Measurements from ENCODE around the gene MLPH. TPM values are rescaled to one million over a fixed set of nuclear protein-coding genes. Genes with fewer than 3 reads are reported as not detected.

The MLPH gene
- total and polyA plus RNA-seq, 2 of the 13 experiments (the other 11 are each of a cell fraction or from before 2014, with no cell fraction given): 0.12 TPM; not detected in 1

DNA sequence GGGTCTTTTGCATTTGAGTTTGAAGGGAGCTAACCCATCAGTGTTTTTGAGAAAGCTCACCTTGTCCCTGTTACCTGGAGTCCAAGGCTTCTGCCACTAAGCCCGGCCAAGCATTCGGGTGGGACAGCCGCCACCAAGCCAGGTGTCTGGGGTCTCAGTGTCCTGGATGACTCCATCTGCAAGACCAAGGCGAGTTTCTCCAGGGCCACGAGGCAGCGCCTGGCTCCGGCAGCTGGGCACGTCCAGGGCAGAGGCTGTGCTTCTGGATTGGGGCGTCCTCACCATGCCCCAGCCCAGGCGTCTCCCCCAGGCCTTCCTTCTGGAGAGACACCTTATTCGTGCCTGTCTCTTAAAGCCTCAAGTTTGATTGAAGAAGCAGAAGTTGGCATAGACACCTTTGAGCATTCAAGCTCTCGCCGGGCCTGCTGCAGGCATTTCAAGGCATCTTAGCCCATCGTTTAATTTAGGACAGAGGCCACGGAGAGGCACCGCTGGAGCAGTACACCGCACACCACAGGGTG, 24.9 kb downstream of the MLPH start:
- TF ChIP-seq SUZ12 (IDR thresholded peaks at IDR 0.05; ENCODE audit: low read depth, low read length): no peak
- no peak for TF ChIP-seq MTA3 (CRISPR knock-in tag; IDR thresholded peaks at IDR 0.05)
- TF ChIP-seq, protein P1, sequence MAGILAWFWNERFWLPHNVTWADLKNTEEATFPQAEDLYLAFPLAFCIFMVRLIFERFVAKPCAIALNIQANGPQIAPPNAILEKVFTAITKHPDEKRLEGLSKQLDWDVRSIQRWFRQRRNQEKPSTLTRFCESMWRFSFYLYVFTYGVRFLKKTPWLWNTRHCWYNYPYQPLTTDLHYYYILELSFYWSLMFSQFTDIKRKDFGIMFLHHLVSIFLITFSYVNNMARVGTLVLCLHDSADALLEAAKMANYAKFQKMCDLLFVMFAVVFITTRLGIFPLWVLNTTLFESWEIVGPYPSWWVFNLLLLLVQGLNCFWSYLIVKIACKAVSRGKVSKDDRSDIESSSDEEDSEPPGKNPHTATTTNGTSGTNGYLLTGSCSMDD (CRISPR knock-in tag; IDR thresholded peaks at IDR 0.05): no peak
- TF ChIP-seq, protein P2, sequence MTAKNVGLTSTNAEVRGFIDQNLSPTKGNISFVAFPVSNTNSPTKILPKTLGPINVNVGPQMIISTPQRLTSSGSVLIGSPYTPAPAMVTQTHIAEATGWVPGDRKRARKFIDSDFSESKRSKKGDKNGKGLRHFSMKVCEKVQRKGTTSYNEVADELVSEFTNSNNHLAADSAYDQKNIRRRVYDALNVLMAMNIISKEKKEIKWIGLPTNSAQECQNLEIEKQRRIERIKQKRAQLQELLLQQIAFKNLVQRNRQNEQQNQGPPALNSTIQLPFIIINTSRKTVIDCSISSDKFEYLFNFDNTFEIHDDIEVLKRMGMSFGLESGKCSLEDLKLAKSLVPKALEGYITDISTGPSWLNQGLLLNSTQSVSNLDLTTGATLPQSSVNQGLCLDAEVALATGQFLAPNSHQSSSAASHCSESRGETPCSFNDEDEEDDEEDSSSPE (CRISPR knock-in tag; IDR thresholded peaks at IDR 0.05): no peak
- no peak for TF ChIP-seq TEAD2 (CRISPR knock-in tag; IDR thresholded peaks at IDR 0.05)
- TF ChIP-seq HDAC6 (IDR thresholded peaks at IDR 0.05; ENCODE audit: low read depth, low read length): no peak
- TF ChIP-seq MBD4 (IDR thresholded peaks at IDR 0.05; ENCODE audit: borderline replicate concordance, low read length): no peak
- no peak for TF ChIP-seq MATR3 (CRISPR knock-in tag; IDR thresholded peaks at IDR 0.05)
- no peak for TF ChIP-seq ZBTB3 (CRISPR knock-in tag; IDR thresholded peaks at IDR 0.05; ENCODE audit: borderline replicate concordance, low read depth)
- TF ChIP-seq ZNF343 (CRISPR knock-in tag; IDR thresholded peaks at IDR 0.05): no peak
- TF ChIP-seq RFXANK (CRISPR knock-in tag; IDR thresholded peaks at IDR 0.05): no peak
- TF ChIP-seq DMAP1 (CRISPR knock-in tag; IDR thresholded peaks at IDR 0.05): no peak
- TF ChIP-seq NR2F1 (CRISPR knock-in tag; IDR thresholded peaks at IDR 0.05): no peak
- no peak for TF ChIP-seq ZSCAN30 (CRISPR knock-in tag; IDR thresholded peaks at IDR 0.05)
- no peak for ATAC-seq
- no peak overlapping the region for H3K27ac ChIP-seq (ENCODE audit: extremely low read length, insufficient read depth, low read length)
- intact Hi-C loops (cut with micrococcal nuclease; ENCODE audit: unreplicated experiment) (loop anchor here (1.0 to 5.0 kb wide), 4 partner anchors 37 to 233 kb away; no protein-coding TSS in a partner anchor), in situ Hi-C loops (cut with HindIII; ENCODE audit: extremely low pct_ligation_motif_present, low pct_unique_long_range_greater_than_20kb) (loop anchor here (5.0 kb wide), 1 partner anchor 60 kb away; no protein-coding TSS in a partner anchor)
- CTCF ChIA-PET (ENCODE audit: low intra/inter-chr PET ratio, low total read pairs): interaction anchor here (0.7 to 6.2 kb wide), 7 partner anchors 36 to 390 kb away, joined by 3 to 109 read pairs (median 10); no protein-coding TSS in a partner anchor
- POLR2A ChIA-PET: interaction anchor here (0.9 to 2.1 kb wide), 4 partner anchors 37 to 263 kb away, joined by 3 to 11 read pairs (median 4); no protein-coding TSS in a partner anchor
- H2AFZ ChIP-seq (ENCODE audit: low read length): no peak overlapping the region
- WGBS (ENCODE audit: low lambda C conversion rate): 33% methylated on average over 14 of the region's 17 CpGs
- no peaks in the 10 kb centered on the region for H3K79me2 ChIP-seq (ENCODE audit: insufficient read depth, low read length)
- BruUV-seq (replicated peaks): no TSS peak
- no peaks in the 10 kb centered on the region for H3K36me3 ChIP-seq (replicated peaks in 1 of 2; ENCODE audit: control insufficient read depth in 1 of 2, insufficient read depth in 2 of 2, low read length in 2 of 2)
- DNase-seq (ENCODE audit: low spot score): no peak
- no peak overlapping the region for H3K4me2 ChIP-seq (ENCODE audit: low read depth, low read length)
- H3K9me3 ChIP-seq (ENCODE audit: low read length): no peaks in the 10 kb centered on the region
- H4K20me1 ChIP-seq (ENCODE audit: insufficient read depth, low read length): no peaks in the 10 kb centered on the region
- H3K4me1 ChIP-seq (ENCODE audit: insufficient read depth, low read length): peaks cover 11% of the 10 kb centered on the region
- peaks cover 12 to 73% of the 10 kb centered on the region in 2 experiments; a peak in 3 of 5 replicates for H3K27me3 ChIP-seq (ENCODE audit: control insufficient read depth in 1 of 2, insufficient read depth in 2 of 2, low read length in 2 of 2)
- no peak for FAIRE-seq
- no peak overlapping the region for H3K4me3 ChIP-seq (replicated peaks in 1 of 3; ENCODE audit: insufficient read depth in 1 of 3, low read depth in 2 of 3, low read length in 3 of 3)
- no peak overlapping the region for H3K9ac ChIP-seq (ENCODE audit: insufficient read depth, low read depth, low read length)
